Cerebellar cortex (tissue), 1 donor: ENCODE results near the gene POU2AF1.

Experiments
- DNase-seq: peaks from one replicate; pipeline ENCODE4 v3.0.0-alpha.2; 2015; ENCODE audit warnings: low spot score

Gene POU2AF1, protein sequence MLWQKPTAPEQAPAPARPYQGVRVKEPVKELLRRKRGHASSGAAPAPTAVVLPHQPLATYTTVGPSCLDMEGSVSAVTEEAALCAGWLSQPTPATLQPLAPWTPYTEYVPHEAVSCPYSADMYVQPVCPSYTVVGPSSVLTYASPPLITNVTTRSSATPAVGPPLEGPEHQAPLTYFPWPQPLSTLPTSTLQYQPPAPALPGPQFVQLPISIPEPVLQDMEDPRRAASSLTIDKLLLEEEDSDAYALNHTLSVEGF

GRCh38 chr11:111378861-111379601 is at the start of gene POU2AF1:
POU2AF1 (minus strand) TSS chr11:111379275; CDS start chr11:111379177, 98 bp downstream.
- DNase-seq, result peak; percentile 13

DNA sequence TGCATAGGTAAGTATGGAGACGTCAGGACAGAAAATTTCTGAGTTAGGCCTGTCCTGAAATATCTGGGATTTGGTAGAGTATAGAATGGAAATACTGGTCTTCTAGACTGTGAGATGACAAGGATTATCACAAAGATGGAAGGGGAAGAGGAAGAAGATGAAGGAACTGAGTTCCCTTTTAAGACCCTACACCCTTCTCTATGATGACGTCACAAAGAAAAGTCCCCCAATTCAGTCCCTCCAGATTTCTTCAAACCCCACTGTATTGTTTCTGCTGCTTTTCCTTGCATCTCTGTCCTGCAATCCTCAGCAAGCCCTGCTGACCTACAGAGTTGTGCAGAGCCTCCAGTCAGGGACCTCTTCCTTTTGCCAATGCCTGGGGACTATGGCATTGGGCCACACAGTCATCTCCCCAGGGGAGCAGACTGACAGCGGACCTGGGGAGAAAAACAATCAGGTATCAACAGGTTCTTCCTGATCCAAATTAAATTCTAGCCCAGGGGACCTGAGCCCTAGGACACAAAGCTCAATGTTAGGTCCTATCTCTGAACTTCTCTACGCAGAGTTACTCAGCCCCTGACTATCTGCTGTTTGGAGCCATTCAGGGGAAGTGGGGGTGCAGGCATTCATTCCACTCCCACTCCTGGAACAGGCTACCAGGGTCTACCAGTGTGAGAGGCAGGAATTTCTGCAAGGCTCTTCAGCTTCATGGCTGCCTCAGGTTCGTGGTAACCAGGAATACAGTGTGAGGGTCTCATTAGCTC is 49.2 kb upstream of the POU2AF1 start:
- DNase-seq, result no peak

DNA sequence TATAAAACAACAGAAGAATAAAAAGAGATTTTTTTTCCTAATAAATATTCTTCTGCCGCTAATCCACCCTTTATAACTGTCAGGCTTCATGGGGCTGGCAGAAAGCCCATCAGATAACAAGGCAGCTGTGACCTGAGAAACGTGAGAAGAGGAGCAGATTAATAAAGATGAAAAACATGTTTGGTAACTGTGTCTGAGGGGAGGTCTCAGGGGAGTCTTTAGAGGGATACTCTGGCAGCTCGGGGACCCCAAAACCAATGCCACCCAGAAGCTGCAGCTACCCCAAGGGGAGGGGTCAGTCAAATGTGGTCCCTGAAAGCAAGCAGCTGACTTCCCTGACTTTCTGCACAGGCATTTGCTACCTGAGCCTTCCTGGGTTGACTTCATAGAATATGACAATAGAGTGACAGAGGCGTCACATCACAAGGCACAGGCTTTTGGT is 48.4 kb upstream of the POU2AF1 start:
- DNase-seq, result no peak

DNA sequence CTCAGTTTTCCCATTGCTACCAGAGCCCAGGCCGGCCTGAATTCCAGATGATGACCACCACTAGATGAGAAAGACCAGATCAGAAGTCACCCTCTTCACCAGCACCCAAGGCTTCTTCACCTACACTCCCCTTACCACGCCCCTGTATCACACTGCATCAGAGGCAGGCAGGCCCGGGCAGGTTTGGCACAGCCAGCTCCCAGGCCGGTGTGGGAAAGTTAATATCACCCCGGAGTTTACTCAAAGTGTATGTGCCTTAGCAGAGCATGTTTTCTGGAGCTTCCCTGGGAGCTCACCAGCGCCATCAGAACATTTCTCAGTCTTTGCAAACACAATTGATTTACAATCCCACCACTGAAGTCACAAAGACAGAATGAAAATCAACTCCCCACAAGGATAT is 47.5 kb upstream of the POU2AF1 start:
- no peak for DNase-seq

GRCh38 chr11:111423250-111423615 is 44.2 kb upstream of the POU2AF1 start:
- DNase-seq, result no peak

DNA sequence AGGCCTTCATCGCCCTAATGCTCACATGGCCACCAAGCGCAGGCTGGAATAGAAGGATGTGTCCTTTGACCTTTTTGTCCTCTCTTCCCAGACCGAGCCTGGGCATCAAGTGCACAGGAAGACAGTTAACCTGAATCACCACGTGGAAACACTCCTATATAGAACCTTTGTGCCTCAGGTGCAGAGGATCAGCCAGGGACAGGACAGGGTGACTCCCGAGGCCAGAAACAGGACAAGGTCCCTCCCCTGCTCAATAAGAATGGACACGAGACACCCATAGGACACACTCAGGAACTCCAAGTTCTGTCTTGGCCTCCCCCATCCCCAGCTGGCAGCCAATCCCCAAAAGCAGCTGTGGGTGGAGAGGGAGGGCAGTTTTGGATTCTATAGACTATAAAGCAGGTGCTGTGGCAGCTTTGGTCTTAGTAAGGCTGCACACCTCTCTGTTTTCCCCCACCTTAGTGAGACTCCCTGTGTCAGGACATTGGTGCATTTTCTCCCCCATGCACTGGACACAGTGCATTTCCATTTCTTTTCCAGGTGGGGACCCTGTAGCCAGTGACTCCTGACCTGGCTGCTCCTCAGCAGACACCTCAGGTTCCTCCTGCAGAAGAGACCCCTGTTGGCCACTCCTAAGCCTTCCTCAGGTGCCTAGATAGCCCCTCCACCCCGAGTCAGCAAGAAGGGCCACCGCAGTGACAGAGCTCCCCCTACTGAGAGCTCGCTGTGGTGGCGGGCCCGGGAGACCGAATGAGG is 43.6 kb upstream of the POU2AF1 start:
- peak; percentile 44 for DNase-seq

- DNase-seq, result no peak
These were observed 42.2 kb upstream of the POU2AF1 start for GRCh38 chr11:111421251-111421650.

- DNase-seq, result peak; percentile 82
These were observed 40.7 kb upstream of the POU2AF1 start for GRCh38 chr11:111419641-111420327.

DNA sequence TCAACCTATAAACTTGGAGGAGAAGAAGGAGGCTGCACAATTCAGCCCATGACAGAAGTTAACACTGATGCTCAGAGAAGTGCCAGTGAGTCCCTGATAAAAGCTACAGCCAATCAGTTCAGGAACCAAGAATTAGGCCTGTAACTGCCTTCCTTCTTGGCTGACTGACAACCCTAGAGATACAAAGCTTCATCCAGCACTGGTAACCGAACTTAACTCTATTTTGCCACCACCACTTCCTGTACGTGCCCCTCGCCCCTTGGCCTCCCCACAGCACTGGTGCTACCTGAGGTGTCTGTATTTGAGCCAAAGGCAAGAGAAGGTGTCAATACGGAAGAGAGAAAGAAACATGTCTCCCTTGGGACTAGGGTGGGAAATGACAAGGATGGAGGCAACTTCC is 40.1 kb upstream of the POU2AF1 start:
- no peak for DNase-seq

- no peak for DNase-seq
These were observed 39.3 kb upstream of the POU2AF1 start for GRCh38 chr11:111418436-111418787.

- DNase-seq, result no peak
These were observed 38.8 kb upstream of the POU2AF1 start for GRCh38 chr11:111417766-111418435.

GRCh38 chr11:111417011-111417765 is 38.1 kb upstream of the POU2AF1 start:
- no peak for DNase-seq

- DNase-seq, result no peak
These were observed 37.3 kb upstream of the POU2AF1 start for GRCh38 chr11:111416231-111416960.

DNA sequence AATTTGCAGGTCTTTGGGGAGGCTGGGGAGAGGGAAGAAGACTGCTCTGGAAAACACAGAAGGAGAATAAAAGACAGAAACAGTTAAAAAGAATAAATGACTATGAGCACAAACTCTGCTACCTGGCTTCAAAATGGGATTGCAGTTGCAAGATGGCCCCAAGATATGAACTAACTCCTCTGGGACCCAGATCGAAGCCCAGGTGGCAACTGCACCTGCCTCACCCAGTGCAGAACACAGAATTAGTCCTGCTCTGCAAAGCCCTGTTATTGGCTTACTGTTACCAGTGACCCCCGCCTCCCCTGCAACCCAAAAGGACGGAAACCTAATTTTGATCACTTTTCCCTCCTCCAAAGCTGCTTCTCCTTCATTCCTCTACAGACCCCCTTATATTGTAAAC is 35.9 kb upstream of the POU2AF1 start:
- no peak for DNase-seq

DNA sequence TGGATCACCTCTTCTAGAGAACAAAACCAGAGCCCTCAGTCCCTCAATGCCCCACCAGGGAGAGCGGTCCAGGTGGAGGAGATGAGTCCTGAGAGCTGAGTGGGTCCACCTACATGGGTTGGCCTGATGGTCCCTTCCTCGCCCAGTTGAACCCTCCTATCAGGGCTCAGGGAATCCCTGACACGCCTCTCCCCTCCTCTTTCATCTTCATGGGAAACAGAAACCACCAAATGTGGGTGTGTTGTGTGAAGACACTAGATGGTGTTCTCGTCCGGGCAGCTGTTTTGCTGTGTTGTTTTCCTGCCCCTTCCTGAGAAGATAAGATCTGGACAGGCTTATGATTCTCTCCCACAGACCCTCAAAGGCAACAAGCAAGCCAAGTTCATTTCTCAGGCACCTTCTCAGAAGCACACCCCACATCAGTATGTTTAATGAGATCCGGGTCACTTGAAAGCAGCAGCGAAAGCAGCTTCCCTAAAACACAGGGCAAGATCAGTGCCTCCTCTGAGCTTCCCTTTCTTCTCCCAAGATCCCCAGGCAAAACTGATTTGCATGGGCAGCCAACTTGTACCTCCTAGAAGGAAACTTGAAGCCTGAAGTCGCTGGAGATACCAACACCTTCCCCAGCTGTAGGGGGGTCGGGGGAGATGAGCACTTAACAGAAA is 35.3 kb upstream of the POU2AF1 start:
- no peak for DNase-seq

- no peak for DNase-seq
These were observed 34.8 kb upstream of the POU2AF1 start for GRCh38 chr11:111413849-111414248.

- no peak for DNase-seq
These were observed 33.2 kb upstream of the POU2AF1 start for GRCh38 chr11:111412293-111412692.

- DNase-seq, result no peak
These were observed 32.4 kb upstream of the POU2AF1 start for GRCh38 chr11:111411456-111411855.

GRCh38 chr11:111410951-111411350 is 31.9 kb upstream of the POU2AF1 start:
- no peak for DNase-seq
